Activated CD8-positive, alpha-beta memory T cell treated with anti-CD3 and anti-CD28 coated beads, Interleukin-2, amount 10 ng/mL, durations not matched to agents 7 days and 5 days (primary cell): Measurements from ENCODE around the gene KIF3B. TPM values are rescaled to one million over a fixed set of nuclear protein-coding genes. Genes with fewer than 3 reads are reported as not detected.
A peak's percentile ranks its signal among the peaks of the same experiment; 100 is the strongest.
"Not testable (repeated sequence)": the region's sequence is repeated elsewhere in the genome, so short reads cannot be mapped to it uniquely, and the experiment has no call there.

Experiments used
- ATAC-seq: fragments of 150-1000 bp; cut with Tn5 transposase; one replicate; pipeline ENCODE4 v1.10.0; 2021; ENCODE audit warnings: moderate library complexity
- CTCF ChIA-PET: fragments of 350-600 bp; sonication (Branson Sonifier 250); formaldehyde crosslinking; loops from one replicate; lab custom pipeline; 2021; ENCODE audit warnings: antibody characterized with exemption; lab: Charles Lee
- DNase-seq: peaks from one replicate; pipeline ENCODE4 v3.0.0-alpha.2; 2020
- H3K27ac Mint-ChIP-seq: one replicate; pipeline ENCODE4 v1.8.0; 2021; ENCODE audit warnings: mild to moderate bottlenecking, mixed read lengths
- H3K27me3 Mint-ChIP-seq: one replicate; pipeline ENCODE4 v1.8.0; 2021; ENCODE audit warnings: mixed read lengths
- H3K36me3 Mint-ChIP-seq: one replicate; pipeline ENCODE4 v1.8.0; 2021; ENCODE audit warnings: mild to moderate bottlenecking, mixed read lengths
- H3K4me1 Mint-ChIP-seq: one replicate; pipeline ENCODE4 v1.8.0; 2021; ENCODE audit warnings: mixed read lengths
- H3K4me3 Mint-ChIP-seq: one replicate; pipeline ENCODE4 v1.8.0; 2021; ENCODE audit warnings: mild to moderate bottlenecking, moderate library complexity, mixed read lengths
- H3K9me3 Mint-ChIP-seq: one replicate; pipeline ENCODE4 v1.8.0; 2022; ENCODE audit warnings: low read depth, mixed read lengths
- total RNA-seq, 2 experiments: library from RNA; stranded (reverse); gene quantifications; one replicate each; pipeline ENCODE4 v1.2.3, GENCODE V29; 2021

Gene KIF3B
- total RNA-seq, 2 experiments from 2014 or later = 19.9 to 26.0 TPM

DNA sequence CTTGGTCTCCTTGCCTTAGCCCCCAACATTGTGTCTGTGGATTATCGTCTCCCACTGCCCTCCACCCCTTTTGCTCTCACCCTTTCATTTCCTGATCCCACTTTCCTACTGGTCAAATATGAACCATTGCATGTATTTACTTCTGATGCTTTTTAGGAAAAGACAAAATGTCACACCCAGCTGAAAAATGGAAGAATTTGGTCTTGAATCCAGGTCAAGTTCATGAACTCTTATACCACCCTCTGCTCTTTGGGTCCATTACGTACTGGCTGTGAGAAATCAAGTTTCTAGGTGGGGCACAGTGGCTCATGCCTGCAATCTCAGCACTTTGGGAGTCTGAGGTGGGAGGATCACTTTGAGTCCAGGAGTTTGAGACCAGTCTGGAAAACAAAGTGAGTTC, 15.8 kb upstream of the KIF3B start:
- H3K4me1 Mint-ChIP-seq = peaks cover 1% of the 10 kb centered on the region
- H3K4me3 Mint-ChIP-seq = no peak overlapping the region
- H3K36me3 Mint-ChIP-seq = no peaks in the 10 kb centered on the region
- DNase-seq (no peak), ATAC-seq (no peak)
- no peak overlapping the region for H3K27ac Mint-ChIP-seq
- CTCF ChIA-PET = no interaction called here
- H3K9me3 Mint-ChIP-seq = no peaks in the 10 kb centered on the region
- H3K27me3 Mint-ChIP-seq = peaks cover 8% of the 10 kb centered on the region

- Mint-ChIP-seq H3K4me3 (no peak overlapping the region), H3K9me3 (no peaks in the 10 kb centered on the region)
Measured at GRCh38 chr20:32263398-32263954, 14.0 kb upstream of the KIF3B start.

GRCh38 chr20:32271620-32272019, 5.8 kb upstream of the KIF3B start:
- Mint-ChIP-seq H3K9me3 (peaks cover 3% of the 10 kb centered on the region), H3K27ac (no peak overlapping the region), H3K4me1 (peaks cover 5% of the 10 kb centered on the region), H3K36me3 (peaks cover 4% of the 10 kb centered on the region), H3K27me3 (no peaks in the 10 kb centered on the region), H3K4me3 (no peak overlapping the region)
- CTCF ChIA-PET = no interaction called here
- no peak for DNase-seq
- ATAC-seq = no peak

More at GRCh38 chr20:32263398-32263954, 14.0 kb upstream of the KIF3B start:
- no peak for ATAC-seq
- Mint-ChIP-seq H3K27me3 (peaks cover 8% of the 10 kb centered on the region), H3K27ac (no peak overlapping the region), H3K4me1 (no peaks in the 10 kb centered on the region), H3K36me3 (no peaks in the 10 kb centered on the region)
- CTCF ChIA-PET = no interaction called here
- no peak for DNase-seq

- Mint-ChIP-seq H3K4me3 (no peak overlapping the region), H3K36me3 (peaks cover 4% of the 10 kb centered on the region), H3K27me3 (no peaks in the 10 kb centered on the region), H3K27ac (no peak overlapping the region), H3K4me1 (peaks cover 24% of the 10 kb centered on the region), H3K9me3 (peaks cover 3% of the 10 kb centered on the region)
- CTCF ChIA-PET = no interaction called here
- ATAC-seq = no peak
- DNase-seq = no peak
Measured at GRCh38 chr20:32274359-32274758, 3.1 kb upstream of the KIF3B start.

DNA sequence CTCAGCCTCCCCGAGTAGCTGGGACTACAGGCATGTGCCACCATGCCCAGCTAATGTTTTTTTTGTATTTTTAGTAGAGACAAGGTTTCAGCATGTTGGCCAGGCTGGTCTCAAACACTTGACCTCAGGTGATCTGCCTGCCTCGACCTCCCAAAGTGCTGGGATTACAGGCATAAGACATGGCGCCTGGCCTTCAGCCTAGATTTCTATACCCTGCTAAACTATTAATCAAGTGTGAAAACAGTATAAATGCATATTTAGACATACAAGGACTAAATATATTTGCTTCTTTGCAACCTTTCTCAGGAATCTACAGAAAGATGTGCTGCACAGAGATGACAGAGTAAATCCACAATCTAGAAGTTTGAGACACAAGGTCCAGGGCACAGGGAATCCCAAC, 2.3 kb upstream of the KIF3B start:
- DNase-seq, H3K9me3 Mint-ChIP-seq, H3K4me3 Mint-ChIP-seq, H3K27me3 Mint-ChIP-seq, ATAC-seq, CTCF ChIA-PET, H3K27ac Mint-ChIP-seq, H3K36me3 Mint-ChIP-seq: not testable (repeated sequence)
- peaks cover 30% of the 10 kb centered on the region for H3K4me1 Mint-ChIP-seq

DNA sequence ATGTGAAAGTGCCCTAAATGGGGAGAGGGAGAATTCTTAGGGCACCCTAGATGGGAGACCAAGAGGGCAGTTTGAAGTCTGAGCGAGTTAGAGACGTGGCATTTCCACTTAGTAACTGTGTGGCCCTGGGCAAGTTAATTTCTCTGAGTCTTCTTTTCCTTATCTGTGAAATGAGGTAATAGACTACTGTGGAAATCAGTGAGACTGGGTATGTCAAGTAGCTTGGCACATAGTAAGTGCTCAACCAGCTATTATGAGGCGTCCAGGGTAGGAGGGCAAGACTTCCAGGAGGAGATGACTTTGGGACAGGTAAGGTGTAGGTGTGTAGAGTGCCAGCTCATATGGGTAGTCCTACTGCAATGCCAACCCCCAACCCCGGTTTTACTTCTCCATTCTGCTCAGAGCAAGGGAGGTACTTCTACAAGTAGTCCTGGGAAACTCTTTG, 770 bp downstream of the KIF3B start:
- Mint-ChIP-seq H3K27ac (peak overlapping the region; percentile 85), H3K36me3 (peaks cover 15% of the 10 kb centered on the region), H3K4me3 (peak overlapping the region; percentile 84), H3K9me3 (peaks cover 3% of the 10 kb centered on the region), H3K27me3 (no peaks in the 10 kb centered on the region), H3K4me1 (peaks cover 44% of the 10 kb centered on the region)
- CTCF ChIA-PET = interaction anchor here (1.0 kb wide), 1 partner anchor 74 kb away, joined by 3 read pairs; no protein-coding TSS in a partner anchor
- DNase-seq = no peak
- ATAC-seq = peak; percentile 29

GRCh38 chr20:32281711-32282110, 4.3 kb downstream of the KIF3B start:
- ATAC-seq = no peak
- H3K4me3 Mint-ChIP-seq = no peak overlapping the region

DNA sequence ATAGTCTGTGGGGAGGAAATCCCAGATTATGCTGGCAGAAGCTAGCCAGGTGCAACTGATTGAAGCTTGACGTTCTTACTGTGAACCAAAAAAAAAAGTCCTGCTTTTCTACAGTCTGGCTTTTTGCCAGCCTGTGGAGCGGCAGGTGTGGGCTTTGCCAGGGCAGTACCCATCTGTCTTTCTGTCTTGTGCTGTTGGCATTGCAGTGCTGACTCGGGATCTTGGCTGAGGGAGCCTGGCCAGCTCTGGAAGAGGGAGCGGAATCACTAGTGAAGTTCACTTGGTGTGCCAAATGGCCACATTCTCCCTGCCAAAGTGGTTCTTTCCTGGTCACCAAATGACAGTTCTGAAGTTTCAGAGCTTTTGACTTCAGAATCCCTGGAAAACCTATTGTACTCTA, 5.0 kb downstream of the KIF3B start:
- H3K36me3 Mint-ChIP-seq = peaks cover 13% of the 10 kb centered on the region
- H3K27me3 Mint-ChIP-seq = no peaks in the 10 kb centered on the region
- no peak overlapping the region for H3K27ac Mint-ChIP-seq
- H3K4me3 Mint-ChIP-seq = no peak overlapping the region
- ATAC-seq = no peak
- no peak for DNase-seq
- CTCF ChIA-PET = no interaction called here
- H3K9me3 Mint-ChIP-seq = no peaks in the 10 kb centered on the region
- H3K4me1 Mint-ChIP-seq = peaks cover 64% of the 10 kb centered on the region

More at GRCh38 chr20:32281711-32282110, 4.3 kb downstream of the KIF3B start:
- CTCF ChIA-PET = no interaction called here
- H3K36me3 Mint-ChIP-seq = peaks cover 13% of the 10 kb centered on the region
- peaks cover 67% of the 10 kb centered on the region for H3K4me1 Mint-ChIP-seq
- peak overlapping the region; percentile 18 for H3K27ac Mint-ChIP-seq
- no peaks in the 10 kb centered on the region for H3K27me3 Mint-ChIP-seq
- no peak for DNase-seq
- H3K9me3 Mint-ChIP-seq = no peaks in the 10 kb centered on the region

DNA sequence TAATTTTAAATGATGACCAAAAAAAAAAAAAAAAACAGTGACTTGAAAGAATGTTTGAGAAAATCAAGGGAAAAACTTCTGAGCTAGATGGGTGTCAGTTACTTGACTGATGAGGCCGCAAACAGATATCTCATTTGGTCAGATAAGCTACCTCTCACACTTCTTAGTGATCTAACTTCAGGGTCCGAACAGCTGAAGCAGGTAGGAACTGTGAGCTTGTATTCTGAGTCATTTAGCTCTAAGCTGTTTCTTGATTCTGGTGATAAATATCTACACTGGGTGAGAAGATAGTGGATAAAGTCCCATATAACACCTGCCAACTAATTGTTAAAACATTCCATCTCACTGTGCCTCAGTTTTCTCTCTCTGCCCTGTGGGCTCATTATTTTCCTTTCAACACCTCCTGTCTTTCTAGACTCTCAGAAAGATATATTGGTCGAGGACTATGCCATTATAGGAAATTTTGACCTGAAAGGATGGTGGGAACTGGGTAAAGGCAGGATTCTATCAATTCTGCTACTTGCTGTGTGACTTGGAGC, 7.7 kb downstream of the KIF3B start:
- DNase-seq (no peak), ATAC-seq (peak; percentile 46)
- Mint-ChIP-seq H3K4me1 (peaks cover 48% of the 10 kb centered on the region), H3K36me3 (peaks cover 19% of the 10 kb centered on the region), H3K27me3 (no peaks in the 10 kb centered on the region), H3K4me3 (peak overlapping the region; percentile 6), H3K9me3 (no peaks in the 10 kb centered on the region), H3K27ac (peak overlapping the region; percentile 88)
- CTCF ChIA-PET = interaction anchor here (0.7 to 2.0 kb wide), 11 partner anchors 9 to 557 kb away, joined by 3 to 6 read pairs (median 3); partner anchors contain the start of gene PLAGL2

- DNase-seq = peak; percentile 79
- H3K27ac Mint-ChIP-seq = peak overlapping the region; percentile 88
- H3K9me3 Mint-ChIP-seq = no peaks in the 10 kb centered on the region
- H3K27me3 Mint-ChIP-seq = no peaks in the 10 kb centered on the region
- ATAC-seq = peak; percentile 88
- peak overlapping the region; percentile 51 for H3K4me3 Mint-ChIP-seq
- CTCF ChIA-PET = interaction anchor here (0.7 to 2.0 kb wide), 12 partner anchors 8 to 535 kb away, joined by 3 to 6 read pairs (median 3); partner anchors contain the start of gene PLAGL2
- peaks cover 47% of the 10 kb centered on the region for H3K4me1 Mint-ChIP-seq
- H3K36me3 Mint-ChIP-seq = peaks cover 22% of the 10 kb centered on the region
Measured at GRCh38 chr20:32285621-32286371, 8.3 kb downstream of the KIF3B start.

GRCh38 chr20:32287231-32287638, 9.8 kb downstream of the KIF3B start:
- H3K9me3 Mint-ChIP-seq = no peaks in the 10 kb centered on the region
- H3K4me1 Mint-ChIP-seq = peaks cover 35% of the 10 kb centered on the region
- H3K4me3 Mint-ChIP-seq = no peak overlapping the region
- CTCF ChIA-PET = interaction anchor here (0.9 to 2.0 kb wide), 2 partner anchors 18 to 199 kb away, joined by 3 to 4 read pairs; no protein-coding TSS in a partner anchor
- no peak for DNase-seq
- H3K36me3 Mint-ChIP-seq = peaks cover 14% of the 10 kb centered on the region
- peak overlapping the region; percentile 32 for H3K27ac Mint-ChIP-seq
- ATAC-seq = no peak
- H3K27me3 Mint-ChIP-seq = no peaks in the 10 kb centered on the region

GRCh38 chr20:32288225-32288849, 10.9 kb downstream of the KIF3B start:
- Mint-ChIP-seq H3K27ac (no peak overlapping the region), H3K4me1 (peaks cover 34% of the 10 kb centered on the region), H3K4me3 (no peak overlapping the region)

DNA sequence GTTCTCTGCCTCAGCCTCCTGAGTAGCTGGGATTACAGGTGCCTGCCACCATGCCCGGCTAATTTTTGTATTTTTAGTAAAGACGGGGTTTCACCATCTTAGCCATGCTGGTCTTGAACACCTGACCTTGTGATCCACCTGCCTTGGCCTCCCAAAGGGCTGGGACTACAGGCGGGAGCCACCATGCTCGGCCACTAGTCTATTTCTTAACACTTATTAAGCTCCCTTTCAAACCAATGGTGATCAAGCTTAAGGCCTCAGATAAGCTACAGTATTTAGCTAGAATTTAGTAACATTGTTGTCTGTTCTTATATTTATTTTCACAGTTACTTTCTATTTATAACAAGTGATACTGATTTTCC, 11.8 kb downstream of the KIF3B start:
- not testable (repeated sequence) for H3K4me3 Mint-ChIP-seq, H3K9me3 Mint-ChIP-seq, H3K27me3 Mint-ChIP-seq, H3K27ac Mint-ChIP-seq, DNase-seq, ATAC-seq
- peaks cover 29% of the 10 kb centered on the region for H3K4me1 Mint-ChIP-seq
- H3K36me3 Mint-ChIP-seq = peaks cover 13% of the 10 kb centered on the region
- CTCF ChIA-PET = interaction anchor here (1.3 kb wide), 1 partner anchor 12 kb away, joined by 5 read pairs; no protein-coding TSS in a partner anchor

More at GRCh38 chr20:32288225-32288849, 10.9 kb downstream of the KIF3B start:
- DNase-seq (no peak), ATAC-seq (no peak)
- Mint-ChIP-seq H3K9me3 (no peaks in the 10 kb centered on the region), H3K36me3 (peaks cover 15% of the 10 kb centered on the region), H3K27me3 (no peaks in the 10 kb centered on the region)
- CTCF ChIA-PET = interaction anchor here (0.7 to 1.3 kb wide), 2 partner anchors 13 to 123 kb away, joined by 3 to 5 read pairs; no protein-coding TSS in a partner anchor
